Large intestine (tissue), 3 donors: Measurements from ENCODE around the gene GLCCI1. TPM values are rescaled to one million over a fixed set of nuclear protein-coding genes. Genes with fewer than 3 reads are reported as not detected.
"Not testable (repeated sequence)": the region's sequence is repeated elsewhere in the genome, so short reads cannot be mapped to it uniquely, and the experiment has no call there.

ENCODE experiments used
- DNase-seq, 2 donors: peaks; one replicate each; pipeline versions ENCODE4 v3.0.0 to v3.0.0-alpha.2; 2013
- H3K27ac ChIP-seq: one replicate; pipeline ENCODE4 v1.5.1; 2013; ENCODE audit warnings: low read length
- H3K27me3 ChIP-seq: 2 replicates; pipeline ENCODE4 v1.6.1; 2013; ENCODE audit warnings: low read length; ENCODE audit not compliant: control insufficient read depth, insufficient read depth
- H3K36me3 ChIP-seq: 2 replicates; pipeline ENCODE4 v1.6.1; 2013; ENCODE audit warnings: low read length; ENCODE audit not compliant: control insufficient read depth, insufficient read depth
- H3K4me1 ChIP-seq: one replicate; pipeline ENCODE4 v1.6.1; 2013; ENCODE audit warnings: low read length; ENCODE audit not compliant: control insufficient read depth, insufficient read depth
- H3K4me3 ChIP-seq: one replicate; pipeline ENCODE4 v1.5.1; 2013; ENCODE audit warnings: low read length
- H3K9me3 ChIP-seq: one replicate; pipeline ENCODE4 v1.6.1; 2013; ENCODE audit warnings: mild to moderate bottlenecking, low read depth, low read length, moderate library complexity; ENCODE audit not compliant: control insufficient read depth
- WGBS: methylation state at CpG from one replicate; pipeline ENCODE4 v1.1.5; 2013; ENCODE audit warnings: low lambda C conversion rate; ENCODE audit not compliant: insufficient coverage; 5-methylcytosine and 5-hydroxymethylcytosine counted together
- polyA plus RNA-seq: library from polyadenylated mRNA; unstranded; fragments of 120-200 nt; gene quantifications from one replicate; pipeline ENCODE4 v1.2.1, GENCODE V29; 2013

Gene GLCCI1
- polyA plus RNA-seq, 1 donor, result 13.8 TPM

GRCh38 chr7:8089036-8089780 is 120.6 kb downstream of the GLCCI1 start:
- Histone ChIP-seq H3K4me1 (no peaks in the 10 kb centered on the region), H3K27ac (no peak overlapping the region), H3K4me3 (no peak overlapping the region), H3K9me3 (no peaks in the 10 kb centered on the region), H3K27me3 (no peaks in the 10 kb centered on the region), H3K36me3 (peaks cover 12% of the 10 kb centered on the region)
- no peak for DNase-seq
- WGBS, result 100% methylated on average over 2 of the region's 6 CpGs

DNA sequence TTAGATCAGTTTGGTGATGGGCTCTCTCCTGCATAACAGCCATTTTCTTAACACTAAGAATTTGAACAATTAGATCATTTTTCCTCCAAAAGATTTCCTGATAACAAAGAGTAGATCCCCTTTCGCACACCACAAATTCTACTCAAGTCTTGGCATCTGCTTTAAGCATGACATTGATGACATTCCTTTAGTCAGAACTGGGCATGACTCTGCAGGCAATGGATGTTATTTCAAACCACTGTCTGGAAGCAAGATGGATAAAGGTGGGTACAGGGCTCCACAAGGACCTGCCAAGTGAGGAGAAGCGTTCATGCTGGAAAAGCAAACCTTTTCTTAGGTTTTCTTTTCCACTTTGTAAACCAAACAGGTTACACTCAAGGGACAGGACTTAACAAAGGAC is 123.5 kb downstream of the GLCCI1 start:
- H3K4me3 ChIP-seq, result no peak overlapping the region
- no peaks in the 10 kb centered on the region for H3K36me3 ChIP-seq
- H3K27me3 ChIP-seq, result no peaks in the 10 kb centered on the region
- peaks cover 3% of the 10 kb centered on the region for H3K4me1 ChIP-seq
- no CpG with 5 or more reads among the region's 2 CpGs for WGBS
- no peak overlapping the region for H3K27ac ChIP-seq
- DNase-seq, result no peak
- no peaks in the 10 kb centered on the region for H3K9me3 ChIP-seq

GRCh38 chr7:8094164-8095140 is 125.9 kb downstream of the GLCCI1 start:
- 87% methylated on average over 3 of the region's 8 CpGs for WGBS
- peak overlapping the region; percentile 47 for H3K27ac ChIP-seq
- peak; percentile 24 to 69 for DNase-seq

GRCh38 chr7:8101292-8101691 is 132.7 kb downstream of the GLCCI1 start:
- not testable (repeated sequence) for H3K9me3 ChIP-seq, H3K4me3 ChIP-seq, H3K4me1 ChIP-seq, H3K27me3 ChIP-seq, DNase-seq, H3K36me3 ChIP-seq, H3K27ac ChIP-seq
- WGBS, result 83% methylated on average over 1 of the region's 4 CpGs

More at GRCh38 chr7:8094164-8095140, 125.9 kb downstream of the GLCCI1 start:
- Histone ChIP-seq H3K9me3 (no peaks in the 10 kb centered on the region), H3K4me3 (no peak overlapping the region), H3K27me3 (no peaks in the 10 kb centered on the region), H3K36me3 (no peaks in the 10 kb centered on the region), H3K4me1 (peaks cover 3% of the 10 kb centered on the region)

DNA sequence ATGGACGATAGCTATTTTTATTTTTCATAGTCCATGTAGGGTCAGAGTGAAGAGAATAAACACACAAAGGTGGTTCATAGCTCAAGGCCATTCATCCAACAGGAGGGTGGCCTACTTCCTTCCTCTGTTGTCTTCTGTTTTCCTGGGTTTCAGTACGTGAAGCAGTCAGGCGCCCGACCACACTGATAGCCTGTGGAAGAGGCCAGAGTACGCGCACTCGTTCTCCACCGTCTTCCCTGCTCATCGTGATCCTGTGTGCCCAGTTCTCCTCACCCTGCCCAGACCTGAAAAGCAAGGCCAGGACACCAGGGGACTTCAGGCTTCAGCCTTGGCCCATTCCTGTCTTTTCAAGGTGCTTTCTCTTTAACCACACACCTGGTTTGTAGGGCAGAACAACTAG is 134.7 kb downstream of the GLCCI1 start:
- Histone ChIP-seq H3K9me3 (no peaks in the 10 kb centered on the region), H3K27me3 (no peaks in the 10 kb centered on the region)
- no CpG with 5 or more reads among the region's 9 CpGs for WGBS

GRCh38 chr7:8105449-8106095 is 137.0 kb downstream of the GLCCI1 start:
- Histone ChIP-seq H3K36me3 (no peaks in the 10 kb centered on the region), H3K27ac (no peak overlapping the region), H3K4me3 (no peak overlapping the region), H3K4me1 (no peaks in the 10 kb centered on the region), H3K27me3 (no peaks in the 10 kb centered on the region), H3K9me3 (no peaks in the 10 kb centered on the region)
- DNase-seq, result no peak
- WGBS, result no CpG with 5 or more reads among the region's 4 CpGs

More for the DNA sequence above, 134.7 kb downstream of the GLCCI1 start:
- DNase-seq, result no peak
- Histone ChIP-seq H3K27ac (no peak overlapping the region), H3K36me3 (no peaks in the 10 kb centered on the region), H3K4me3 (no peak overlapping the region), H3K4me1 (no peaks in the 10 kb centered on the region)

- no CpG with 5 or more reads among the region's 4 CpGs for WGBS
- no peak for DNase-seq
- Histone ChIP-seq H3K36me3 (peaks cover 5% of the 10 kb centered on the region), H3K27ac (no peak overlapping the region), H3K4me3 (no peak overlapping the region), H3K27me3 (no peaks in the 10 kb centered on the region), H3K4me1 (no peaks in the 10 kb centered on the region), H3K9me3 (no peaks in the 10 kb centered on the region)
Observed at GRCh38 chr7:8109196-8110022, 140.8 kb downstream of the GLCCI1 start.

GRCh38 chr7:8111282-8111960 is 142.8 kb downstream of the GLCCI1 start:
- 80% methylated on average over 2 of the region's 11 CpGs for WGBS
- no peaks in the 10 kb centered on the region for H3K27me3 ChIP-seq
- H3K9me3 ChIP-seq, result no peaks in the 10 kb centered on the region
- peaks cover 5% of the 10 kb centered on the region for H3K36me3 ChIP-seq
- no peak for DNase-seq
- no peak overlapping the region for H3K4me3 ChIP-seq
- H3K4me1 ChIP-seq, result no peaks in the 10 kb centered on the region
- H3K27ac ChIP-seq, result no peak overlapping the region

DNA sequence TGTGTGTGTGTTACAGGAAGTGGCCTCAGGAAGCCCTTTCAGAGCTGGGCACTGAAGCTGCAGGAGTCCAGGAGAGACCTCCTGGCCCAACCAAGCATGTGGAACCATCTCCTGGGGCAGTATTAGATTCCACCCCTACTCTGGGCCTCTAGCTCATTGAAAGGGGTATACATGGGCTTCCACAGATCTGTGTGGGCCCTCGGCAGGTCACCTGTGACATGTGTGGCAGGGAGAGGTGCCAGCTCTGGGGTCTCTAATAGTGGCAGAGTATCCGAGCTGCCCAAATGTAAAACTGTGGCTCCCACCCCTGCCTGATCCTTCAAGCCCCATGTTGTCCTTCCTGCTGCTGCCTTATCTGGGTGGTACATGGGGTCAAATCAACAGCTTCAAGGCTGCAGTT is 144.1 kb downstream of the GLCCI1 start:
- WGBS, result no CpG with 5 or more reads among the region's 2 CpGs
- no peaks in the 10 kb centered on the region for H3K27me3 ChIP-seq
- H3K36me3 ChIP-seq, result peaks cover 5% of the 10 kb centered on the region
- no peak for DNase-seq
- H3K9me3 ChIP-seq, result no peaks in the 10 kb centered on the region
- H3K4me3 ChIP-seq, result no peak overlapping the region
- H3K4me1 ChIP-seq, result no peaks in the 10 kb centered on the region
- no peak overlapping the region for H3K27ac ChIP-seq
